ENCODE measurements around the gene RTP3. TPM values are rescaled to one million over a fixed set of nuclear protein-coding genes. Genes with fewer than 3 reads are reported as not detected.

Gene RTP3
- total and polyA plus RNA-seq, 2 experiments from 2014 or later: 0.16 TPM; not detected in 1

DNA sequence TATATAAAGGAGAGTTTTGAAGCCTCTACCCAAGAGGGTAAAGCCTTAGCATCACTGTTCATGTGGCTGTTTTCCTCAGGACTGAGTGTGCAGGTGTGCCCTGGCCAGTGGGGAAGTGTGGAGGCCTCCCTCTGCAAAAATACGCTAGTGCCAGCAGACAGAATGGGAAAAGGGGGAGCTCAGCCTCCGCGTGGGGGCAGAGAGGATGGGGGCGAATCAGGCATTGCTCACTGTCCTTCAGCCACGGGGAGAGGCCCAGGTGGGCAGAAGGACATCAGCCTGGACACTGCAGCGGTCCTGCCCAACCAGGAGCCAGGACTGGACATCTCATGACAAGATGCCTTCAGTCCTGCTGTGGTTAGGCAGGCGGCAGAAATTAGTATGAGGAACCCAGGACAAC, 43.2 kb upstream of the RTP3 start:
- H4K20me1 ChIP-seq (replicated peaks; ENCODE audit: insufficient read depth): no peaks in the 10 kb centered on the region
- Mint-ChIP-seq H3K9me3 (no peaks in the 10 kb centered on the region), H3K4me3 (no peak overlapping the region), H3K4me1 (no peaks in the 10 kb centered on the region), H3K27ac (no peak overlapping the region), H3K27me3 (ENCODE audit: insufficient read depth, low read depth, poor library complexity) (peaks cover 2% of the 10 kb centered on the region), H3K36me3 (ENCODE audit: low read depth) (no peaks in the 10 kb centered on the region)
- TF ChIP-seq, protein P1, sequence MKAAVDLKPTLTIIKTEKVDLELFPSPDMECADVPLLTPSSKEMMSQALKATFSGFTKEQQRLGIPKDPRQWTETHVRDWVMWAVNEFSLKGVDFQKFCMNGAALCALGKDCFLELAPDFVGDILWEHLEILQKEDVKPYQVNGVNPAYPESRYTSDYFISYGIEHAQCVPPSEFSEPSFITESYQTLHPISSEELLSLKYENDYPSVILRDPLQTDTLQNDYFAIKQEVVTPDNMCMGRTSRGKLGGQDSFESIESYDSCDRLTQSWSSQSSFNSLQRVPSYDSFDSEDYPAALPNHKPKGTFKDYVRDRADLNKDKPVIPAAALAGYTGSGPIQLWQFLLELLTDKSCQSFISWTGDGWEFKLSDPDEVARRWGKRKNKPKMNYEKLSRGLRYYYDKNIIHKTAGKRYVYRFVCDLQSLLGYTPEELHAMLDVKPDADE (IDR thresholded peaks at IDR 0.05): no peak
- TF ChIP-seq JUNB (IDR thresholded peaks at IDR 0.05; ENCODE audit: unreplicated experiment): no peak
- TF ChIP-seq EZH2 (IDR thresholded peaks at IDR 0.05; ENCODE audit: low read depth, unreplicated experiment): no peak
- TF ChIP-seq, protein P2, sequence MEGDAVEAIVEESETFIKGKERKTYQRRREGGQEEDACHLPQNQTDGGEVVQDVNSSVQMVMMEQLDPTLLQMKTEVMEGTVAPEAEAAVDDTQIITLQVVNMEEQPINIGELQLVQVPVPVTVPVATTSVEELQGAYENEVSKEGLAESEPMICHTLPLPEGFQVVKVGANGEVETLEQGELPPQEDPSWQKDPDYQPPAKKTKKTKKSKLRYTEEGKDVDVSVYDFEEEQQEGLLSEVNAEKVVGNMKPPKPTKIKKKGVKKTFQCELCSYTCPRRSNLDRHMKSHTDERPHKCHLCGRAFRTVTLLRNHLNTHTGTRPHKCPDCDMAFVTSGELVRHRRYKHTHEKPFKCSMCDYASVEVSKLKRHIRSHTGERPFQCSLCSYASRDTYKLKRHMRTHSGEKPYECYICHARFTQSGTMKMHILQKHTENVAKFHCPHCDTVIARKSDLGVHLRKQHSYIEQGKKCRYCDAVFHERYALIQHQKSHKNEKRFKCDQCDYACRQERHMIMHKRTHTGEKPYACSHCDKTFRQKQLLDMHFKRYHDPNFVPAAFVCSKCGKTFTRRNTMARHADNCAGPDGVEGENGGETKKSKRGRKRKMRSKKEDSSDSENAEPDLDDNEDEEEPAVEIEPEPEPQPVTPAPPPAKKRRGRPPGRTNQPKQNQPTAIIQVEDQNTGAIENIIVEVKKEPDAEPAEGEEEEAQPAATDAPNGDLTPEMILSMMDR (conservative IDR thresholded peaks at IDR 0.05; ENCODE audit: low read depth in 2 of 2): no peak
- TF ChIP-seq NANOG (IDR thresholded peaks at IDR 0.05; ENCODE audit: borderline replicate concordance): no peak
- no peak for TF ChIP-seq STAT1 (IDR thresholded peaks at IDR 0.05; ENCODE audit: unreplicated experiment)
- no peak for TF ChIP-seq POLR2AphosphoS5 (IDR thresholded peaks at IDR 0.05; ENCODE audit: low read depth)
- no peak for TF ChIP-seq CREB1 (CRISPR knock-in tag; IDR thresholded peaks at IDR 0.05; ENCODE audit: low read depth)
- H3K4me1 ChIP-seq (ENCODE audit: insufficient read depth): no peaks in the 10 kb centered on the region
- no peaks in the 10 kb centered on the region for H3K9me2 ChIP-seq (ENCODE audit: insufficient read depth)
- no peak overlapping the region for H3K27ac ChIP-seq (ENCODE audit: low read depth)
- H3K4me2 ChIP-seq: no peak overlapping the region
- no peak for ATAC-seq
- no peaks in the 10 kb centered on the region for H3K36me3 ChIP-seq (ENCODE audit: insufficient read depth)
- no peaks in the 10 kb centered on the region for H3F3A ChIP-seq (replicated peaks; ENCODE audit: low read depth)
- no peaks in the 10 kb centered on the region for H3K27me3 ChIP-seq (ENCODE audit: insufficient read depth)
- no peak overlapping the region for H2AFZ ChIP-seq
- DNase-seq (ENCODE audit: low spot score): no peak
- H3K4me3 ChIP-seq: no peak overlapping the region
- no peaks in the 10 kb centered on the region for H3K79me2 ChIP-seq (replicated peaks; ENCODE audit: insufficient read depth)

DNA sequence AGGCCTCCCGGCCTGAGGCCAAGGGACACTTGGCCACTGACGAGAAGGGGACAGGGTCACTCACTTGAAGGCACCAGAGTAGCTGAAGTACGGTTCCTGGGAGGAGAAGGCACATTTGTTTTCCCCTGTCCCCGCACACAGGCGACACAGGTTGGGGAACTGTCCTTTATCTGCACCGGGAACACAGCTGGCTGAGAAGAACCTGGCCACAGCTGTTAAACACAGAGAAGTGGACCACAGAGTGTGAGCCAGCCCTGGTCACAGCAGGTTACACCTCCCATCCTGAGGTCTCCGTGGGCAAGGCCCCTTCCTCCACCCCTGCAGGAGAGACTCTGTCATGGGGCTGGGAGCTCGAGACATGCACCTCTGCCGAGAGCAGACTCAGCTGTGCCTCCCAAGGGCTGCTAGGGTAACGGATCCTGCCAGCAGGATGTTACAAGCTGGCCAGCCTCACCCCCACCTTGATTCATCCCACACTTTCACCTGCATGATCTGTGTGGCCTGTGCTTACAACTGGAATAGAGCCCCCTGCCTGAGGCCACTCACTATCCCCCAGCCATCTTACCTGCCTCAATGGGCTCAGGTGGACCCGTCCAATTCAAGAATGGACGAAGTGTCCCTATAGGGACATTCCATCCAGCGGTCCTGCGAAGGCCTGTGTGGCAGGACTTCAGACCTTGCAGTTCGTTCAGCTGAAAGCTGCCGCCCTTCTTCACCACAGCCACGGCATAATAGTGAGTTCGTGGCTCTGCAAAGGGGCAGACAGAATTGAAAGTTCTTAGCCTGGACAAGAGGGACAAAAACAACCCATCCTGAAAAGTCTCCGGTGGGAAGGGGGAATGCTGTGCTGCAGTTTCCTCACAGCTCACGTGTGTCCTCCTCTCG, 42.3 kb upstream of the RTP3 start:
- no peaks in the 10 kb centered on the region for H3K36me3 ChIP-seq (ENCODE audit: insufficient read depth)
- H2AFZ ChIP-seq: no peak overlapping the region
- Mint-ChIP-seq H3K27ac (no peak overlapping the region), H3K4me1 (no peaks in the 10 kb centered on the region), H3K27me3 (ENCODE audit: insufficient read depth, low read depth, poor library complexity) (peaks cover 2% of the 10 kb centered on the region), H3K9me3 (no peaks in the 10 kb centered on the region), H3K36me3 (ENCODE audit: low read depth) (no peaks in the 10 kb centered on the region), H3K4me3 (no peak overlapping the region)
- no peaks in the 10 kb centered on the region for H3K4me1 ChIP-seq (ENCODE audit: insufficient read depth)
- no peak overlapping the region for H3K4me3 ChIP-seq
- no peaks in the 10 kb centered on the region for H3K79me2 ChIP-seq (replicated peaks; ENCODE audit: insufficient read depth)
- no peaks in the 10 kb centered on the region for H3F3A ChIP-seq (replicated peaks; ENCODE audit: low read depth)
- no peak overlapping the region for H3K27ac ChIP-seq (ENCODE audit: low read depth)
- no peaks in the 10 kb centered on the region for H4K20me1 ChIP-seq (replicated peaks; ENCODE audit: insufficient read depth)
- H3K27me3 ChIP-seq (ENCODE audit: insufficient read depth): no peaks in the 10 kb centered on the region
- H3K9me2 ChIP-seq (ENCODE audit: insufficient read depth): no peaks in the 10 kb centered on the region
- no peak for DNase-seq (ENCODE audit: low spot score)
- no peak overlapping the region for H3K4me2 ChIP-seq
- ATAC-seq: 0 out of 3 replicates have a peak, but pooled peaks have one; percentile 28
- TF ChIP-seq EZH2 (IDR thresholded peaks at IDR 0.05; ENCODE audit: low read depth, unreplicated experiment): no peak
- TF ChIP-seq ZNF114 (CRISPR knock-in tag; IDR thresholded peaks at IDR 0.05): no peak
- no peak for TF ChIP-seq ZNF331 (CRISPR knock-in tag; IDR thresholded peaks at IDR 0.05; ENCODE audit: low read depth)
- TF ChIP-seq, protein P3, sequence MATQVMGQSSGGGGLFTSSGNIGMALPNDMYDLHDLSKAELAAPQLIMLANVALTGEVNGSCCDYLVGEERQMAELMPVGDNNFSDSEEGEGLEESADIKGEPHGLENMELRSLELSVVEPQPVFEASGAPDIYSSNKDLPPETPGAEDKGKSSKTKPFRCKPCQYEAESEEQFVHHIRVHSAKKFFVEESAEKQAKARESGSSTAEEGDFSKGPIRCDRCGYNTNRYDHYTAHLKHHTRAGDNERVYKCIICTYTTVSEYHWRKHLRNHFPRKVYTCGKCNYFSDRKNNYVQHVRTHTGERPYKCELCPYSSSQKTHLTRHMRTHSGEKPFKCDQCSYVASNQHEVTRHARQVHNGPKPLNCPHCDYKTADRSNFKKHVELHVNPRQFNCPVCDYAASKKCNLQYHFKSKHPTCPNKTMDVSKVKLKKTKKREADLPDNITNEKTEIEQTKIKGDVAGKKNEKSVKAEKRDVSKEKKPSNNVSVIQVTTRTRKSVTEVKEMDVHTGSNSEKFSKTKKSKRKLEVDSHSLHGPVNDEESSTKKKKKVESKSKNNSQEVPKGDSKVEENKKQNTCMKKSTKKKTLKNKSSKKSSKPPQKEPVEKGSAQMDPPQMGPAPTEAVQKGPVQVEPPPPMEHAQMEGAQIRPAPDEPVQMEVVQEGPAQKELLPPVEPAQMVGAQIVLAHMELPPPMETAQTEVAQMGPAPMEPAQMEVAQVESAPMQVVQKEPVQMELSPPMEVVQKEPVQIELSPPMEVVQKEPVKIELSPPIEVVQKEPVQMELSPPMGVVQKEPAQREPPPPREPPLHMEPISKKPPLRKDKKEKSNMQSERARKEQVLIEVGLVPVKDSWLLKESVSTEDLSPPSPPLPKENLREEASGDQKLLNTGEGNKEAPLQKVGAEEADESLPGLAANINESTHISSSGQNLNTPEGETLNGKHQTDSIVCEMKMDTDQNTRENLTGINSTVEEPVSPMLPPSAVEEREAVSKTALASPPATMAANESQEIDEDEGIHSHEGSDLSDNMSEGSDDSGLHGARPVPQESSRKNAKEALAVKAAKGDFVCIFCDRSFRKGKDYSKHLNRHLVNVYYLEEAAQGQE (IDR thresholded peaks at IDR 0.05; ENCODE audit: unreplicated experiment): no peak
- TF ChIP-seq STAT1 (IDR thresholded peaks at IDR 0.05; ENCODE audit: unreplicated experiment): no peak
- TF ChIP-seq POLR2AphosphoS5 (IDR thresholded peaks at IDR 0.05; ENCODE audit: low read depth): no peak
- TF ChIP-seq EZH2phosphoT487 (IDR thresholded peaks at IDR 0.05; ENCODE audit: unreplicated experiment): no peak
- TF ChIP-seq, protein P2 (conservative IDR thresholded peaks at IDR 0.05; ENCODE audit: low read depth in 2 of 2): no peak
- TF ChIP-seq, protein P1 (IDR thresholded peaks at IDR 0.05): no peak
- no peak for TF ChIP-seq CREB1 (CRISPR knock-in tag; IDR thresholded peaks at IDR 0.05; ENCODE audit: low read depth)

All from GM23338 (cell line).